Stimulated activated CD4-positive, alpha-beta T cell treated with anti-CD3 and anti-CD28 coated beads, TNF-alpha, amount 100 ng/mL, for 24 hours (primary cell): ENCODE measurements around the gene THAP5.
"Not testable (repeated sequence)": the region's sequence is repeated elsewhere in the genome, so short reads cannot be mapped to it uniquely, and the experiment has no call there.

Experiments used
- DNase-seq, 3 experiments: peaks; one replicate each; pipeline ENCODE4 v3.0.0-alpha.2; 2020; ENCODE audit warnings: low read depth in 3 of 3

Gene THAP5

DNA sequence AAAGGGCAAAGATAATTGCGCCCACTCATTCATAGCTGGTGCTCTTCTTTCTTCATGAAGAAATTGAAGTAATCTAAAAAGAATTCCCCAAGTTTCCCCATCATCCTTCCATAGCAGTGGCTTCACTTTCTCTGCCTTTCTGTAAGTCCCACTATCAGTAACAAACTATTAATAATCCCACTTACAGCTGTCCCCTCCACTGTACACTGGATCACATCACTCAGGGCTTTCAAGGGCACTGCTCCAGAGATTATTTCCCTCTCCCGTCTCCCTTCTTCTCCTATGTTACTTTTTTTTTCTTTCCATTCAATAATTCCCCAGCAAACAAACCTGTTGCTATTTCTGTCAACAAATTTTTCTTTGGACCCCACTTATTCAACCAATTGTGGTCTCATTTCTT, 16.3 kb upstream of the THAP5 start:
- no peak for DNase-seq

DNA sequence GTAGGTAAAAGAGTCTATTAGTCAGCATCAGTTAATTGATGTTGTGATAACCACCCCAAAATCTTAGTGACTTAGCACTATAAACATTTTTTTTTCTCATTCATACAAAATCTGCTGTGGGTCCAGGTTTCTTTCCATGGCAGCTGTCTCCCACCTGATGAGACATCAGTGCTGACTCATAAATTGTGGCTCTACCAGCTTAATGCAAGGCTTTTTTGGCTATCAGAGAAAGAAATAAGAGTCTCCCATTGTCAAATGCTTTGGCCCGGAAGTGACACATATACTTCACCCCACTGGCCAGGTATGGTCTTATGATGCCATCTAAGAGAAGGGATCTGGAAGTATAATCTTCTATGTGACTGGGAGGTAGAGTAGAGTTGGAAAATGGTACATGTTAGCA, 14.7 kb upstream of the THAP5 start:
- no peak for DNase-seq

DNA sequence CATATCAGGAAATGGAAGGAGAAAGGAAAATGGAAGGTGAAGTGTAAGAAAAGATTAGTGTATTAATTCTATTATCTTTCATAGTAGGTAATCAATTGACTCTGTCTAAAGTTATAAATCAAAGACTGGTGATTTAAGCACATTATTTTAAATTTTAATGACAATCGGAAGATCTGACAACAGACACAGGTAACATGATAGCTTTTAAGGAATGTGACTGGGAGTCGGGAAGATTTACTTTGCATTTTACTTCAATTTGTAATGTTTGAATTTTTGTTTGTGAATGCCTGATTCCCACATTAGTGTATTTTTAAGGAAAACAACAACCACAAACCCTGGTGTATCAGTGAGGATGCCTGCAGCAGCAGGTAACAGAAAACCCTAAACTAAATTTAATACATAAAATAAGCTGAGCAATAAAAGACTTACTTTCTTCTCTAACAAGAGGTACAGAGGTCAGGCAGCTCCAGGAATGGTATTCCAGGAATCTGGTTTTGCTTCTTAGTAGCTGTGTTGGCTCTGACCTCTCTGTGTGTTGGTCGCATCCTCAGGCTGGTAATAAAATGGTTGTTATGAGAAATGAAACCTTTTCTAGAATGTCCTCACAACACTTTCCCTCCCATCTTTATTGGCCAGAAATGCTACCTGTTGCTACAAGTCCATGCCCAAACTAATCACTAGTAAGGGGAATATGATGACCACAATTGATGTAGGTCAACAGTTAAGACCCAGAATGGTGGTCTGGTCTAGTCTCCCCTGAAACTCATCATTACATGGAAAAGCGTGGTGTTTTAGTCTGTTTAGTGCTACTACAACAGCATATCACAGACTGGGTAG, 12.4 kb upstream of the THAP5 start:
- no peak for DNase-seq

DNA sequence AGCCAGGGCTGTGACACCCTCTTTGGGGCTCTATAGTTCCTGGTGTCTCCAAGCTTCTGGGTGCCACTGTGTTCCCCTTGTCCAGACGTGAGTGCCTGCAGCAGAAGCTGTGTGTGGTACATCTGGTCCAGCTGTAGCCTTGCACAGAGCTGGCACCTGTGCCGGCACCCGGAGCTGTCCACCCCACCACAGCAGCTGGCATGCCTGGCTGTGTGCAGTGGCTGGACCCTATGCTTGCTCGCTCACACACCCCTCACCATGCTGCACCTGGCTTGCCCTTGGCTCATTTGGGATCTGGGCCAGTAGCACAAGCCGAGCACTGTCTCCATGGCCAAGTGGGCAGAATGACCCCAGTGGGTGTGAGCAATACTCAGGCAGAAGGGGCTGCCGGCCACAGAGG, 10.8 kb upstream of the THAP5 start:
- no peak for DNase-seq

DNA sequence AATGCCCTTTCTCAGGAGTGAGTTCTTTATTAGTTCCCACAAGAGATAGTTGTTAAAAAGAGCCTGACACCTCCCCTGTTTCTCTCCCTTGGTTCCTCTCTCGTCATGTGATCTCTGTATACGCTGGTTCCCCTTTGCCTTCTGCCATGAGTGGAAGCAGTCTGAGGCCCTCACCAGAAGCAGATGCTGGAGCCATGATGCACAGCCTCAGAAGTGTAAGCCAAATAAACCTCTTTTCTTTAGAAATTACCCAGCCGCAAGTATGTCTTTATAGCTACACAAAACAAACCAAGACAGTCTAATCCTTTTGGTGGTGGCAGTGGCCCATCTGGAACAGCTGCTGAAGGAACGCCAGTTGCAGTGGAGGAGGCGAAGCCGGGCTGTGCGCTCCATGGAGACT, 9.4 kb upstream of the THAP5 start:
- DNase-seq = no peak

DNA sequence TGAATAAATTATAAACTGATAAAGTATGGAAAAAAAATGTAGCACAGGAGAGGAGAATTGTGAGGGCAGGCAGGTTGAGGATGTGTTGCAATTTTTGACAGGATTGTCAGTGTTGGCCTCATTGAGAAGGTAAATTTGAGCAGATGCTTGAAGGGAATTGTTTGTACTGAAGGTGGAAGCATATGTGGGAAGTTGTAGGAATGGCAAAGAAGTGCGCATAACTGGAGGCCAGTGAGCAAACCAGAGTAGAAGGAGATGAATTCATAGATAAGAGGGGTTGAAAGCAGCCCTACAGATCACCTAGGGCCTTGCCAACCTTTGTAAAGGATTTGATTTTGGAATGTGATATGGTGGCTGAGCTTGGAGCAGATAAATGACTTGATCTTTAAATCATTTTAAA, 6.6 kb upstream of the THAP5 start:
- no peak for DNase-seq

DNA sequence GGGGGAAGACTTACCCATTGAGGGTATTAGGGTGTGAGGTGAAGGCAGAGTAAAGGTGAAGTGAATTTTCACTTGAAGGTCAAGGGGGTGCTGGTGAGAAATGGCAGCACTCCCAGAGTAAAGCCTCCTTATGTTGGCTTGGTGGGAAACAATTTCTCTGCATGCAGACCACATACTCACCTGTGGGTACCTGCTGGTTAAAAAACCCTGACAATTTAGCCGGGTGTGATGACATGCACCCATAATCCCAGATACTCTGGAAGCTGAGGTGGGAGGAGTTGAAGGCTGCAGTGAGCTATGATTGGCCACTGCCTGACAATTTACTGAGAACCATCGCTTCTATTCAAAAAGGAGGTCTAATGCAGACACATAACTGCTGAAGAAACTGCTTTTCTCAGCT, 5.7 kb upstream of the THAP5 start:
- DNase-seq = no peak

DNA sequence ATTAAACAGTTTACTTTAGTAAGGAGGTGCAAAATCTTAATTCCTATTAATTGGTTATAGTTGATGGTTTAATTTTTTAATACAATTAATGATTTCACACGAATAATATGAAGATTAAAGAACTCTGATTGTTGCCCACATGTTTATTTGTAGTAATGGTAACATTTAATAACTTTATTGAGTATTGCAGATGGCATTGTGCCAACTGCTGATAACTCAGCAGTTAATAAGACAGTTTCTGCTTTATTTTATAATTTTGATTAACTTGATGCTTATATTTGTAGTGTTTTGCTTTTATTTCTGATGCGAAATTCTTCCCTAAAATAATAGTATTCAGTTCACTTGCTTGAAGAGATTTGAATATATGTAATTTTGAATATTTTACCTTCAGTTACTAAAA, 3.0 kb upstream of the THAP5 start:
- DNase-seq = no peak

DNA sequence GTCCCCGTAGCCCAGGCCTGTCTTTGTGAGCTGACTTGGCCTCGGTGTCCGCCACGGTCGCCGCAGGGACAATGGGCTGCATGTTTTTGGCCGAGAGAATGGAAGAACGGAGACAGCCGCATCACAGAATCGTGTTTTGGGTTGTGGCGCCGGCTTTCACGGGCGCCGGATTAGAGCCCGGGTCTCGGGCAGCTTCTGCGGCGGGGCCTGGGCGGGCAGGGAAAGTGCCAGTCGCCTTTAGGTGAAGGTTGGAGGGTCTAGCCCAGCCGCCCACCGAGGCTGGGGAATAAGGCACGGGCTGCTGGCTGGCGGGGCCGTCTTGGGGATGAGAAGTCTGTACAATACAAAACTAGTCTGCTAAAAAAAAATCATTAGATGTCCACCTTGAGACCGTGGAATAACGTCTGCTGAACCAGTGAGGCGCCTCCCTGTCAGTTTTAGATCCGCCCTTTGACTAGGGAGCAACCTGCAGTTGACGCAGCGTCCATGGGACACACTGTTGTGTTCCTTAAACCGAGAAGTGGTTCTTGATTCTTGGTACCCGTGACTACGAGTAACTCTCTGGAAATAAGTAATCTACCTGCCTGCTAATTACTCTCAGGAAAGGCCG, 745 bp upstream of the THAP5 start:
- peak in 2 of 3 experiments; percentile 17 to 32 for DNase-seq

DNA sequence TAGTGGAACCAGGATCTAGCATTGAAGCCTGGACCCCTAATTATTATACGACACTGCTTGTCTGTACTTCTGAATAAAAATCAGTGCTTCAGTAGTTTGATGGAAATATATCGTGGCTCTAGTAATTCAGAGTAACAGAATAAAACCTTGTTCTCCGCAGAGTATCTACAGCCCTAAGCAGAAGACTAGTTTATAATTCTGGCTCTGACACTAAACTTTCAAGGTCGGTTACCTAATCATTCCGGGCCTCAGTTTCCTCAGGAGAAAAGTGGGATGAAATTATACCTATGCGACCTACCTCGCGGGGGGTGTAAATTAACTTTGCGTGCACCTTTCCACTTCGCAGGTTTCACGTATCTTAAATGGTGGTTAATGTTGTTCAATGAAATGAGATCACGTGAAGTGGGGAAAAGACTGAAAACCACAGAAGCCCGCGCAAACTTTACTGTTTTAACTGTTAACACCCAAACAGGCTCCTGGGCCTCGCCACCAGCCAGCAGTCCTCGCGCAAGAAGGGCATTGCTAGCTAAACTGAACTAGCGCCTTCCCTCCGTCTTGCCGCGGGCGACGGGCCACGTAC, 615 bp downstream of the THAP5 start:
- peak in 1 of 3 experiments; percentile 13 for DNase-seq

DNA sequence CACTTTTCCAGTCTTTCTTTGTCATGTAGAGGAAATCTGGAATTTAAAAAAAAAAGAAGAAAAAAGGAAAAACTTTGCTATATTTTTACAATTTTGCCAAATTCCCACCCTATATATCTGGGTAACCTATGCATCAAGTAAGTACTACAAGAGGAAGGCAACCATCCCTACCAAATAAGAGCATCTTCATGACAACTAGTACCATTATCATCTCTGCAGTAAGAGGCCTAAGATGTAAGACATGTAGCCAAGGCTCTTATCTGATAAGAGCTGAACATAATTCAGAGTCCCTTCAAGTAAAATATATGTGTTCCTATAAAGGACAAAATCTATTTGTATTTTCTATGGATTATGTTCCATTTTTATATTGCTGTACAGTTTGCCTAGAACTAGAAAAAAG, 3.5 kb downstream of the THAP5 start:
- DNase-seq = no peak

DNA sequence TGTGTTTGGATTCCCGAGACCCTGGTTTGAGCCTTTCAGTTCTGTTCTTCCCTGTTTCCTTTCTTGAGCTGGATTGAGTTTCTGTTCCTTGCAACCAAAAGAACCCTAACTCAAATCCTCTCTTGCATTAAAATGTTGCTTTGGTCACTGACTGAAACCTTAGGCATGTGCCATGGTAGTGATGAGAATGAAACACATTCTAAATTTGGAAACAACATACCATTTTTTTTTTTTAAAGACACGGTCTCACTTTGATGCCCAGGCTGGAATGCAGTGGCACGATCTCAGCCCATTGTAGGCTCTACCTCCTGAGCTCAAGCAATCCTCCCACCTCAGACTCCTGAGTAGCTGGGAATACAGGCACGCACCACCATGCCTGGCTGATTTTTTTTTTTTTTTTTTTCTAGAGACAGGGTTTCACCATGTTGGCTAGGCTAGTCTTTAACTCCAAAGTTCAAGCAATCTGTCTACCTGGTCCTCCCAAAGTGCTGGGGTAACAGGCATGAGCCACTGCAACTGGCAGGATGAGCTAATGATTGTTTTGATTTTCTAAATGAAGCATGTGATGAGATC, 8.4 kb downstream of the THAP5 start:
- no peak for DNase-seq

DNA sequence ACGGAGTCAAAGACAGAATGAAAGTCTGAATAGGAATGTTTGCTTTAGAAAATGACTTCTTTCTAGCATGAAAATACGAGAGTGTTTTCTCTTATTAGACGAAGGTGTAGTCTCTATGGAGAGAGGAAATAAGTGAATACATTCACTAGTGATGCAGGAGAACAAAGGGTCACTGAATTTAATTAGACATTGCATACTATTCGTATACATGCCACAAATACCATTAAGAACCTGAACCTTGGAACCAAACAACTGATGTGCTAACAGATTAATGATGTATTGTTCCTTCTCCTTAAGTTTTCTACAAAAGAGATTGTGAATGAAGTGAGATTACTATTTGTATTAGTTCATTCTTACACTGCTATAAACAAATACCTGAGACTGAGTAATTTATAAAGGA, 10.3 kb downstream of the THAP5 start:
- DNase-seq = no peak

DNA sequence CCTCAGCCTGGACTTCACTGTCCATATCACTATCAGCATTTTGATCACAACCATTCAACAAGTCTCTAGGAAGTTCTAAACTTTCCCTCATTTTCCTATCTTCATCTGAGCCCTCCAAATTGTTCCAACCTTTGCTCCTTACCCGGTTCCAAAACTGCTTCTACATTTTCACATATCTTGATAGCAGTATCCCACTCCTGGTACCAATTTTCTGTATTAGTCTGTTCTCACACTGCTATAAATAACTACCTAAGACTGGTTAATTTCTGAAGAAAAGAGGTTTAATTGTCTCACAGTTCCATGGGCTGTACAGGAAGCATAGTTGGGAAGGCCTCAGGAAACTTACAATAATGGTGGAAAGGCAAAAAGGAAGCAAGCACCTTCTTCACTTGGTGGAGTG, 11.9 kb downstream of the THAP5 start:
- DNase-seq = no peak

DNA sequence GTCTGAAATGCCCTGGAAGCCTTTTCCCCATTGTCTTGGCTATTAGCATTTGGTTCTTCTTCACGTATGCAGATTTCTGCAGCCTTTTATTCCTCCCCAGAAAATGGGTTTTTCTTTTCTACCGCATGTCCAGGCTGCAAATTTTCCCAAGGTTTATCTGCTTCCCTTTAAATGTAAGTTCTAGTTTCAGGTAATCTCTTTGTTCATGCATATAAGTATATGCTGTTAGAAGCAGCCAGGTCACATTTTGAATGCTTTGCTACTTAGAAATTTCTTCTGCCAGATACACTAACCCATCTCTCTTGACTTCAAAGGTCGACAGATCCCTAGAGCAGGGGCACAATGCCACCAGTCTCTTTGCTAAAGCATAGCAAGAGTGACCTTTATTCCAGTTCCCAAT, 12.3 kb downstream of the THAP5 start:
- DNase-seq = no peak

DNA sequence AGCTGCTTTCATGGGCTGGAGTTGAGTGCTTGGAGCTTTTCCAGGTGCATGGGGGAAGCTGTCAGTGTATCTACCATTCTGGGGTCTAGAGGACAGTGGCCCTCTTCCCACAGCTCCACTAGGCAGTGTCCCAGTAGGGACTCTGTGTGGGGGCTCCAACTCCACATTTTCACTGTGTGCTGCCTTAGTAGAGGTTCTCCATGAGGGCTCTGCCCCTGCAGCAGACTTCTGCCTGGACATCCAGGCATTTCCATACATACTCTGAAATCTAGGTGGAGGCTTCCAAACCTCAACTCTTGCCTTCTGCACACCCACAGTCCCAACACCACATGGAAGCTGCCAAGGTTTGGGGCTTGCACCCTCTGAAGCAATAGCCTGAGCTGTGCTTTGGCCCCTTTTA, 12.8 kb downstream of the THAP5 start:
- not testable (repeated sequence) for DNase-seq

DNA sequence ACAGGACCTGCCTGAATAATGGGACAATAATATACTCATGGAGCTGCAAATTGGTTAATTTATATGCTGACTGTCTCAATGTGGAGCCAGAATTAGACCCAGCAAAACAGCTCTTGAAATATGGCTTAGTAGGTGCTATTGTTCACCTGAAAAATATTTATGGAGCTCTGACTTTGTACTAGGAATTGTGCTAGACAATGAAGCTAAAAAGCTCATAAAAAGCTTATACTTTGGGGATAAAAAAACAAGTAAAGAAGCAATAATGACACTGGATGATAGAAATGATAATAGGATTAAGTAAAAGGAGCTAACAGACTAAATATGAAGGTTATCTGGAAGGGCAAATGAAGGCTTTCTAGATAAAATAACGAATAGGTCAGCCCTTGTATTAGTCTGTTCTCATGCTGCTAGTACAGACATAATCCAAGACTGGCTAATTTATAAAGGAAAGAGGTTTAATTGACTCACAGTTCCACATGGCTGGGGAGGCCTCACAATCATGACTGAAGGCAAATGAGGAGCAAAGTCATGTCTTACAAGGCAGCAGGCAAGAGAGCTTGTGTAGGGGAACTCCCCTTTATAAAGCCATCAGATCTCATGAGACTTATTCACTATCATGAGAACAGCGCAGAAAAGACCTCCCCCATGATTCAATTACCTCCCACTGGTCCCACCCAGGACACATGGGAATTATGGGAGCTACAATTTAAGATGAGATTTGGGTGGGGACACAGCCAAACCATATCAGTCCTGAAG, 21.2 kb downstream of the THAP5 start:
- DNase-seq = not testable (repeated sequence)

DNA sequence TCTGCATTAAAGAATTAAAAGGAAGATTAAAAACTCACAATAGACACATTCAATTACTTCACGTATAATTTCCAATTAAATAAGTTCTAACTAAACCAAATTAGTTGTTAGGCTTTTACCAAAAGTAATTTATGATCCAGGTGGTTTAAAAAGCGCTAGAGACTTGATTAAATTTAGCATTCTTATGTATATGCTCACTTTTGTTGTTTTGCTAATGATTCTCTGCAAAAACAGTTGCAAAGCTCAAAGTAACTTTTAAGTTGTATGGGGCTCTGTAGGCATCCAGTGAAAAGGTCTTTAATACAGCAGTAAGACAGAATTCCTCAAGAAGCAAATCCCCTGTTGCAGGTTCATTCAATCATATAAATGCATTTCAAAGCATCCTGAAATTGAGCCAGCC, 28.0 kb downstream of the THAP5 start:
- DNase-seq = no peak

DNA sequence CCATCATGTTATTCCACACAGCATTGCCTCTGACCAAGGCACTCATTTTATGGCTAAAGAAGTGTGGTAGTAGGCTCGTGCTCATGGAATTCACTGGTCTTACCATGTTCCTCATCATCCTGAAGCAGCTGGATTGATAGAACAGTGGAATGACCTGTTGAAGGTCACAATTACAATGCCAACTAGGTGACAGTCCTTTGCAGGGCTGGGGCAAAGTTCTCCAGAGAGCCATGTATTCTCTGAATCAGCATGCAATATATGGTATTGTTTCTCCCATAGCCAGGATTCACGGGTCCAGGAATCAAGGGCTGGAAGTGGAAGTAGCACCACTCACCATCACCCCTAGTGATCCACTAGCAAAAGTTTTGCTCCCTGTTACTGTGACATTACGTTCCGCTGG, 30.8 kb downstream of the THAP5 start:
- DNase-seq = not testable (repeated sequence)

DNA sequence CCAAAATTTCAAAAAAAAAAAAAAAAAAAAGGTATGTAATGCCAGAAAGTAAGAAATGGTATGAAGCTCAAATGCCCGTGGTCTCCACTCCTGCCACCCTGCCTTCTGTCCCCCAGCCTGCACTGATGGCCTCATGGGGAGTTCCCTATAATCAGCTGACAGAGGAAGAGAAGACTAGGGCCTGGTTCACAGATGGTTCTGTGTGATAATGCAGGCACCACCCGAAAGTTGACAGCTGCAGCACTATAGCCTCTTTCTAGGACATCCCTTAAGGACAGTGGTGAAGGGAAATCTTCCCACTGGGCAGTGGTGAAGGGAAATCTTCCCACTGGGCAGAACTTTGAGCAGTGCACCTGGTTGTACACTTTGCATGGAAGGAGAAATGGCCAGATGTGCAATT, 31.3 kb downstream of the THAP5 start:
- DNase-seq = not testable (repeated sequence)

DNA sequence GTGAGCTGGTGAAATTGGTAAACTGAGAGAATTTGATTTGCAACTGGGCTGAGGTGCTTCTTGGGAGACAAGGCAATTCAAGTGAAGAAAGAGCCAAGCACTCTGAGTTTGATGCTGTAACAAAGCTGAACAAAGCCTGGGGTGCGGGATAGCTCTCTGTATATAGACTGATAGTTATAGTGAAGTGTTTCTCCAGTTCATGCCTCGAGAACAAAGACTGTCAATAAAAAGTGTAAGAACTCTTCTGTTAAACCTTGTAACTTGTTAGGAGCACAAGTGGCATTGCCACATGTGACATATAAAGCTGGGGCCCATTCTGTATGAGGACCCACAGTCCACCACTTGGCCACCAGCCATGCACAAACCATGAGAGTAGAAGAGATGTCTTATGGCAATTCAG, 32.3 kb downstream of the THAP5 start:
- no peak for DNase-seq

DNA sequence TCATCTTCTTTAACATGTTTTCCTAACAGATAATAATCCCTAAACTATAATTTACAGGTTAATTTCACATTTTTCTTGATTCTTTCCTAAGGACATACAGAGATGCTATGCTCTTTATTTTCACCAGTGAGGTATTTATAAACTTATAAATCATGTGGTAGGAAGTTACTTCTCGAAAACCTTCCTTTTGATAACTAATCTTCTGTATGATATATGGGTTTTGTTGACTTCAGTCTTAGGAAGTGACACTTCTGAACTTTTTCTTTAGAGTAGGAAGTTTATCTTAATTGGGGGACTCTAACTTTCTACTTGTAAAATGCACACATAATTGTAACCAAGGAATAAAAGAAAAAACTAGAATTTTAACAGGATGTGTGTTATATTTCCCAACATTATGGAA, 33.8 kb downstream of the THAP5 start:
- no peak for DNase-seq
